ENCODE results near the gene F13B. TPM values are rescaled to one million over a fixed set of nuclear protein-coding genes. Genes with fewer than 3 reads are reported as not detected.
"Not testable (repeated sequence)": the region's sequence is repeated elsewhere in the genome, so short reads cannot be mapped to it uniquely, and the experiment has no call there.

Gene F13B
- not detected for total RNA-seq

DNA sequence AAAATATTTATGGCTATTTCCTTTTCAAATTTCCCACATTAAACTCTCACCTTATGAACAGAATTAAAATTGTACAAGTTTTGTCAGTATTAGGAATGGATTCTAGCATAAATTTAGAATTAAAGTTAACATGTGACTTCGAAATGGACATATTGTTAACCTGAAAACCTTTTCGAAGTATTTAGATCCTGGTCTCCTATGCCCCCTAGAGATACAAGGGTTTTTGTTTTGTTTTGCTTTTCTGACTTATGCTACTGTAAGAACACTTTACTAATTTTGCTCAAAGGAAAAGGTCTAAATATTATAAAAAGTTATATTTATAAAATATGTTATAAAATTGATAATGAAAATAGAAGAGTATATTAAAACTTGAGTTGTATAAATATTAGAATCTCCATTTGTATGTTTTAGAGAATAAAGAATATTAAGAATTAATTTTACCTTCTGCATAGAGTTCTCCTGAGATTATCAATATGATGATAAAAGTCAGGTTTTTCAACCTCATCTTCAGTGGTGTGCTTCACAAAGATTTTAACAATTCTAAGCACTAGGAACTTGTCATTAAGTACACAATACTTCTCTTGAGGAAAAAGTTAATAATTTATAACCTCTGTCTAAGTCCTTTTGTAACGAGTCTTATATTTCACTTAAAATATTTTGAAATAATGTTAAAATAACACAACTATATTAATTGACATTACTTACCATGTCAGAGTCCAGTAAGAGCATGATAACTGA lies at the start of gene F13B:
TSS of gene F13B (minus strand) at position 542 of the 738 bp plus-strand sequence. CDS start at position 505, 37 bp downstream.
- no peak for DNase-seq (ENCODE audit: low spot score)

DNA sequence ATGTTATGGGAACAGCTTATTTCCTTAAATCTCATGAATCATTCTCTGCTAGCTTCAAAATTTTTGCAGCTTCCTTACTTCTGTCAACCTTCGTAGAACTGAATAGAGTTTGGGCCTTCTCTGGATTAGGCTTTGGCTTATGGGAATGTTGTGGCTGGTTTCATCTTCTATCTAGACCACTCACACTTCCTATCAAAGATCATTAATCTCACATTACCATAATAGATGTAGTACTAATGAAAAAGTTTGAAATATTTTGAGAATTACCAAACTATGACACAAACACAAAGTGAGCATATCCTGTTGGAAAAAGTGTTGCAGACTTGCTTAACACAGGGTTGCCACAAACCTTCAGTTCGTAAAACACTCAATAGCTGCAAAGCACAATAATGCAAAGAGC lies 49.1 kb upstream of the F13B start:
- DNase-seq (ENCODE audit: low spot score): no peak

- DNase-seq (ENCODE audit: low spot score): no peak
Observed at GRCh38 chr1:197106869-197107268, 39.8 kb upstream of the F13B start.

GRCh38 chr1:197103300-197103699 lies 36.2 kb upstream of the F13B start:
- DNase-seq (ENCODE audit: low spot score): no peak

- no peak for DNase-seq (ENCODE audit: low spot score)
Observed at GRCh38 chr1:197101978-197102377, 34.9 kb upstream of the F13B start.

DNA sequence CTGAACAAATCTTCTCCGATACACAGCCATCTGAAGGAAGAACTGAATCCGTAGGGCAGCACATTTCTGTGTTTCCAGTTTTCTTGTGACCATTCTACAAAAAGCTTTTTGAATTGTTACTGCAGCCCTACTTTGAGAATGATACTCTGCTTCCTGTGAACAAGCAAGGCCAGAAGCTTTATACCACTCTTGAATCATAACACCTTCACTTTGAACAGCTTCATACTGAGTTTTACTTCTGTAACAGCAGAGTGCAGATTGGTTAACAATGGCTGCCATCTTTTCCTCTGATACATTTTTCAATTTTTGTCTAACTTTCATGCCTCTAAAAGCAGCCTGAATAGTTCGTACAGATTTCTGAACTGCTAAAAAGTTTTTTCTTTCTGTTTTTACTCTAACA lies 33.6 kb upstream of the F13B start:
- DNase-seq (ENCODE audit: low spot score): no peak

DNA sequence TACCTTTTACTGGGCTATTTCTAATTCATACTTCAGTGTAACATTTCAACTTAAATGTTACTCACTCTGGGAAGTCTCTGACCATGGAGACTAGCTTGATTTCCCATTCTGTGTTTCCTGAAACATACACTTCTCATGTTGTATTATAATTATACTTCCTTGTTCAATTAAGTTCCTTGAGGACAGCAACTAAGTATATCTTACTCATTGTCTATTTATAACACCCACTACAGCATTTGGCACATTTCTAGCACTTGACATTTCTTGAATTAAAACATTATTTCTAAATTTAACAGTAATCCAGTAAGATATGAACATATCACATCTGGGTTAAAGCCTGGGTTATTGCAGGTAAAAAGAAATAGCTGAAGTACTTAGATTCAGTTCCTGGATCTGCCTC lies 32.4 kb upstream of the F13B start:
- no peak for DNase-seq (ENCODE audit: low spot score)

DNA sequence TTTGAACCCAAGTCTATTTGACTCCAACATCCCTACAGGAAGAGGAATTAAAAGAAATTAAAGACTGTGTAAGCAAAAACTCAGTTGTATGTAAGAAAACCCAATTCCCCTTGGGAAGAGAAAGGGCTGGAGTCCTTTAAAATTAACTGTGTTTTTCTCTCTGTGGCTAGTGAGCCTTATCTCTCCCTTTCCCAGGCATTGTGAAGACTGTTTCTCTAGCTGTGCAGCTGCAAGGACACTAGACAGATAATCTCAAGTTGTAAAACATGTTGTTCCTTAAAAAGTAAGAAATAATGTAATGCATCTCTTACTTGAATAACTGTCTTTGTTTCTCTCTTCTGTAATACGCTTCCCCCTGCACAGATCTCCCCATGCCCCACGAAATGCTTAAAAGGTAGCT lies 29.9 kb upstream of the F13B start:
- not testable (repeated sequence) for DNase-seq (ENCODE audit: low spot score)

- DNase-seq (ENCODE audit: low spot score): no peak
Observed at GRCh38 chr1:197096137-197096536, 29.1 kb upstream of the F13B start.

DNA sequence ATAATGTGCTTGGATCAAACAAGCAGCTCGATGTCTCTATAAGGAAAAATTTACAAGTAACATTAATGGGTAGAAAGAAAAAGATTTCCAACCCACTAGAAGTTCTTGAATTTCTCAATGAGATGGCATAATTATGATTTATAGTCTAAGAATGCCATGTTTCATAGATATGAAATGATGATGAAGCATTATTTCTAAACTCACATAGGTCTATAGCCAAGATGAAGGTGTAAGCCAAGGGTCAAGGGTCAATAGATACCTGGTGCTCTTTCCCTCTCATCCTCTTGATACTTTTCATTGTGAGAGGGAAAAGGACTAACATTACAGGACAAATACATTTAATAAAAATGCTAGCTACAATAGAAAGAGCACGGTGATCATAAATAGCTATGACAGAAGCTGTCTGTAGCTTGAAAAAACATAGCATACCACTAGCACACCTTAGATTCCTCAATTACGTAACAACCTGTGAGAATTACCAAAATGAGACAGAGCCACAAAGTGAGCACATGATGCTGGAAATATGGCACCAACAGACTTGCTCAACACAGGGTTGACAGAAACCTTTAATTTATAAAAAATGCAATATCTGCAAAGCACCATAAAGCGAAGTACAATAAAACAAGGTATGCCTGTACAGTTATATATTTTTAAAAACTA lies 26.3 kb upstream of the F13B start:
- DNase-seq (ENCODE audit: low spot score): no peak

DNA sequence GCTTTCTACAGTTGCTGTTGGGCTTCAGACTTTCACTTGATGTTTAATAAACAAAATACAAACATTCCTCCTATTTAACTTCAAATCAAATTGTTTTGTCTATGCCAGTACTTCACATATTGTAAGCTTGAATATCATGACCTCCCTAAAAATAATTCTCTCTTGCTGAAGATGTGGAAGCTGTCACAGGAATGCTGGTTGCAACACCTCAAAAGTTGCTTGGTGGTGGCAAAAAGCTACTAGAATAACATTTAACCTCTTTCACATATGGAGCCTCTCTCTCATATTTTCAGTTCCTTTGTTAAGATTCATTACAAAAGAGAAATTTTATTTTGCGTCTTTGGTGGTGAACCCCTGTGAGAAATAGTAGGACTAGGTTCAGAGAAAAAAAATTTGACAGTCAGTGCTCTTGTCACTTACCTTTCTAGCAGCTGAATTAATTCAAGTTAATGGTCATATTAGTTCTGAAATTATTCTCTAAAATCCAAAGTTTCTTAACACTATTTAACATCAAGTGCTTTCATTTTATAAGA lies 25.5 kb upstream of the F13B start:
- no peak for DNase-seq (ENCODE audit: low spot score)

GRCh38 chr1:197083474-197083873 lies 16.4 kb upstream of the F13B start:
- DNase-seq (ENCODE audit: low spot score): no peak

GRCh38 chr1:197081117-197081753 lies 14.2 kb upstream of the F13B start:
- DNase-seq (ENCODE audit: low spot score): no peak

- no peak for DNase-seq (ENCODE audit: low spot score)
Observed at GRCh38 chr1:197080323-197080722, 13.3 kb upstream of the F13B start.

- DNase-seq (ENCODE audit: low spot score): no peak
Observed at GRCh38 chr1:197076585-197076984, 9.5 kb upstream of the F13B start.

DNA sequence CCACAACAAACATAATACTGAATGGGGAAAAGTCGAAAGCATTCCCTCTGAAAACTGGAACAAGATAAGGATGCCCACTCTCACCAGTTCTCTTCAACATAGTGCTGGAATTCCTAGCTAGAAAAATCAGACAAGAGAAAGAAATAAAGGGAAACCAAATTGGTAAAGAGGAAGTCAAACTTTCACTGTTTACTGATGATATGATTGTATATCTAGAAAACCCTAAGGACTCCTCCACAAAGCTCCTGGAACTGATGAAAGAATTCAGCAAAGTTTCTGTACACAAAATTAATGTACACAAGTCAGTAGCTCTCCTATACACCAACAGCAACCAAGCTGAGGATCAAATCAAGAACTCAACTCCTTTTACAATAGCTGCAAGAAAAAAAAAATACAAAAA lies 6.9 kb upstream of the F13B start:
- DNase-seq (ENCODE audit: low spot score): no peak

- DNase-seq (ENCODE audit: low spot score): no peak
Observed at GRCh38 chr1:197067457-197067818, 378 bp upstream of the F13B start.

DNA sequence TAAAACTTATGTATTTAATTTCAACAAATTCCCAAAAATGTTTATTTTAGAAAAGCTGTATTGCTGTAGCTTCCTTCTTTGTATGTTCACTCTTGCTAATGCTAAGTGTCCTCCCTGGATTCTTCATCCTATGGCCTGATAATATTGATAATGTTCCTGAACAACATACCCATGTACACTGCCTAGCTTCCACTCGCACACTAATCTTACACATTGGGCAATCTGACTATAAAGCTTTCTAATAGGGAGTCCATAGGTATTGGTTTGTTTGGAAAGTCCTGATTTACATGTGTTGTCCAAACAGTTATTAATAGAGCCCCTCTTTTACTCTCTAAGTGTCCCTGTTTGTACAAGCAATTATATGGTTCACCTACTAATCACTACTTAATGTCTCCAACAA lies 783 bp downstream of the F13B start:
- DNase-seq (ENCODE audit: low spot score): no peak

- DNase-seq (ENCODE audit: low spot score): no peak
Observed at GRCh38 chr1:197065559-197065958, 1.5 kb downstream of the F13B start.

- no peak for DNase-seq (ENCODE audit: low spot score)
Observed at GRCh38 chr1:197063212-197063611, 3.8 kb downstream of the F13B start.

GRCh38 chr1:197062692-197063091 lies 4.4 kb downstream of the F13B start:
- DNase-seq (ENCODE audit: low spot score): no peak

GRCh38 chr1:197049100-197049499 lies 18.0 kb downstream of the F13B start:
- DNase-seq (ENCODE audit: low spot score): no peak
